Prostate gland (tissue), 2 donors: ENCODE measurements around the gene EML1.

Experiments used
- POLR2A ChIP-seq: fragments of 450-650 bp; IDR thresholded peaks from one replicate; pipeline ENCODE4 v1.6.1; 2016; ENCODE audit warnings: antibody characterized with exemption, mild to moderate bottlenecking
- POLR2AphosphoS5 ChIP-seq: sonication (generic); formaldehyde crosslinking; IDR thresholded peaks from one replicate; pipeline ENCODE4 v1.6.1; 2017; ENCODE audit warnings: antibody characterized with exemption
- TF ChIP-seq, protein P1 (sequence below), 4 experiments: fragments of 200-600 bp in 2 of 4; fragments of 450-650 bp in 2 of 4; sonication (generic) in 2 of 4; IDR thresholded peaks; 1 replicate in 3 of 4; 2 replicates in 1 of 4; pipeline ENCODE4 v1.5.1; 2016 to 2019; ENCODE audit warnings: antibody characterized with exemption in 4 of 4, mild to moderate bottlenecking in 2 of 4, moderate library complexity in 2 of 4

DNA sequence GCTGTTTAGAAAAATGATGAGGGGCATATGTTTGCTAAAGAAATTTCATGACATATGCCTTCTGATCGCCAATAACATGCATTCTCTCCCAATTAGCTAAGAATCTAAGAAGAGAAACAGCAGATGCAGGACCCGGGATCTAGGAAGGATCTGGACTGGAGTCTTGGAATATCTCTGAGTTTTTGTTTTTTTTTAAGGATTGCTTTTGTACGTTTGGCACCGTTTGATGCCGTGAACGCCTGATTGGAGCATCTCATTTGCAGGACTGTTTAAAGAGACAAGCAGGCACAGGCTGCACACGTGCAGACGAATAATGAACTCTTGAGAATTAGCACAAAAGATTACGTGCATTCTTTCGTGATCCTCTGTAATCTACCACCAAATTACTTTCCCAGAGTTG, 13.6 kb downstream of the EML1 start:
- TF ChIP-seq POLR2A (no peak), POLR2AphosphoS5 (no peak)
- TF ChIP-seq, protein P1, sequence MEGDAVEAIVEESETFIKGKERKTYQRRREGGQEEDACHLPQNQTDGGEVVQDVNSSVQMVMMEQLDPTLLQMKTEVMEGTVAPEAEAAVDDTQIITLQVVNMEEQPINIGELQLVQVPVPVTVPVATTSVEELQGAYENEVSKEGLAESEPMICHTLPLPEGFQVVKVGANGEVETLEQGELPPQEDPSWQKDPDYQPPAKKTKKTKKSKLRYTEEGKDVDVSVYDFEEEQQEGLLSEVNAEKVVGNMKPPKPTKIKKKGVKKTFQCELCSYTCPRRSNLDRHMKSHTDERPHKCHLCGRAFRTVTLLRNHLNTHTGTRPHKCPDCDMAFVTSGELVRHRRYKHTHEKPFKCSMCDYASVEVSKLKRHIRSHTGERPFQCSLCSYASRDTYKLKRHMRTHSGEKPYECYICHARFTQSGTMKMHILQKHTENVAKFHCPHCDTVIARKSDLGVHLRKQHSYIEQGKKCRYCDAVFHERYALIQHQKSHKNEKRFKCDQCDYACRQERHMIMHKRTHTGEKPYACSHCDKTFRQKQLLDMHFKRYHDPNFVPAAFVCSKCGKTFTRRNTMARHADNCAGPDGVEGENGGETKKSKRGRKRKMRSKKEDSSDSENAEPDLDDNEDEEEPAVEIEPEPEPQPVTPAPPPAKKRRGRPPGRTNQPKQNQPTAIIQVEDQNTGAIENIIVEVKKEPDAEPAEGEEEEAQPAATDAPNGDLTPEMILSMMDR (IDR thresholded peaks at IDR 0.05) = no peak
